ENCODE measurements around the gene WNK1. TPM values are rescaled to one million over a fixed set of nuclear protein-coding genes. Genes with fewer than 3 reads are reported as not detected.

The WNK1 gene
- total and polyA plus RNA-seq, 2 of the 8 experiments (the other 6 are each of a cell fraction or from before 2014, with no cell fraction given), result 88.2 to 157 TPM

DNA sequence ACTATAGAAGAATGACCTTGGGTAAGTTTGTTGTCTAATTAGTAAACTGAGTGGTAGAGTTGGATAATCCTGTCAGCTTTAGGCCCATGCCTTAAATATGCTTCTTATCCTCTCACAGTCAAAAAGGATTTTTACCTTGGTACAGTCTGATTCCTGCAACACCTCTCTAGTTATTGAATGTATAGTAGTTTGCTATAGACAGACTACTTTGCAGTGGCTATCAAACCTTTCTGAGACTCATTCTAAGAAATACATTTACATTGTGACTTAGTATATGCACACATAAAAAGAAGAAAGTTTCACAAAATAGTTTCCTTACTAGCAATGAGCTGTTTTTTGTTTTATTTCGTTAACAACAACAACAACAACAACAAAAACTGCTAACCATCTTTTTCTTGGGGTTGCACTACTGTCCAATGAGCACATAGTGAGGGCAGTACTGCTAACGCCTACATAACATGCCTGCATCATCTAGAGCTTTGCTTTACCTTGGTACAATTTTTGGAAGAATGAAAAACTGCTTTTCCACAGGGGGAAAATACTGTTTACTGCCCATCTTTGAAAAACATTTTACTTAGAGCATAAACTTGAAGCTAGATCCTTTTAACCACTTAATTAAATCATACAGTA, 28.5 kb downstream of the WNK1 start:
- no peak overlapping the region for H3K56ac ChIP-seq (replicated peaks; ENCODE audit: insufficient read length, low read depth, low read length)
- no peak overlapping the region for H2BK12ac ChIP-seq (ENCODE audit: low read depth, low read length)
- H3K4ac ChIP-seq (replicated peaks; ENCODE audit: insufficient read length, low read depth, low read length), result no peak overlapping the region
- H2BK20ac ChIP-seq (ENCODE audit: low read length), result no peak overlapping the region
- H3K27ac ChIP-seq (ENCODE audit: low read depth, low read length), result no peak overlapping the region
- H3K23me2 ChIP-seq (ENCODE audit: low read depth, low read length), result no peaks in the 10 kb centered on the region
- H3K23ac ChIP-seq (ENCODE audit: insufficient read length), result no peak overlapping the region
- H3K79me2 ChIP-seq (ENCODE audit: control insufficient read depth in 1 of 2, insufficient read depth in 2 of 2, low read length in 2 of 2), result peaks cover 1 to 93% of the 10 kb centered on the region in 2 experiments; a peak in 3 of 4 replicates
- H3K14ac ChIP-seq (ENCODE audit: insufficient read length), result no peak overlapping the region
- no peak overlapping the region for H3K4me3 ChIP-seq (ENCODE audit: extremely low read depth in 1 of 4, insufficient read depth in 2 of 4, low read depth in 3 of 4, low read length in 4 of 4)
- H2BK120ac ChIP-seq (replicated peaks; ENCODE audit: low read depth, low read length), result no peak overlapping the region
- TF ChIP-seq SUZ12 (IDR thresholded peaks at IDR 0.05; ENCODE audit: low read length), result no peak
- TF ChIP-seq SP4 (IDR thresholded peaks at IDR 0.05; ENCODE audit: low read length), result no peak
- H4K20me1 ChIP-seq (replicated peaks in 1 of 2; ENCODE audit: control insufficient read depth in 1 of 2, insufficient read depth in 2 of 2, low read length in 2 of 2), result peaks cover 3 to 4% of the 10 kb centered on the region in 2 experiments
- FAIRE-seq, result no peak
- no peaks in the 10 kb centered on the region; the same call in 1 of the 2 replicates for H3K79me1 ChIP-seq (ENCODE audit: low read depth, low read length)
- H4K5ac ChIP-seq (ENCODE audit: insufficient read length, low read depth, low read length), result no peak overlapping the region
- H3K9ac ChIP-seq (replicated peaks in 1 of 4; ENCODE audit: extremely low read depth in 1 of 4, low read depth in 3 of 4, low read length in 3 of 4), result no peak overlapping the region
- no peak overlapping the region for H2AFZ ChIP-seq (ENCODE audit: low read length)
- H3K27me3 ChIP-seq (replicated peaks in 1 of 4; ENCODE audit: control insufficient read depth in 3 of 4, extremely low read depth in 1 of 4, insufficient read depth in 3 of 4, low read length in 3 of 4), result no peaks in the 10 kb centered on the region
- 88% methylated on average over 2 of the region's 2 CpGs; no CpG with 5 or more reads in 1 of the 2 experiments for WGBS, 2 experiments (ENCODE audit: extremely low coverage in 1 of 2, insufficient coverage in 1 of 2, insufficient read length in 1 of 2, insufficient replicate concordance in 2 of 2, low coverage in 1 of 2, low lambda C conversion rate in 2 of 2, missing lambda C conversion rate in 1 of 2)
- CTCF ChIA-PET (ENCODE audit: partially characterized antibody), result interaction anchor here (0.7 to 1.7 kb wide), 4 partner anchors 30 to 205 kb away, joined by 3 to 7 read pairs (median 4); no protein-coding TSS in a partner anchor
- no peak overlapping the region for H2BK15ac ChIP-seq (ENCODE audit: low read length)
- POLR2A ChIA-PET (ENCODE audit: partially characterized antibody), result interaction anchor here (0.9 to 1.1 kb wide), 2 partner anchors 28 to 30 kb away, joined by 3 read pairs; no protein-coding TSS in a partner anchor
- DNase-seq (ENCODE audit: low read depth in 1 of 2, low spot score in 2 of 2), result no peak
- no peak overlapping the region for H3K4me2 ChIP-seq (ENCODE audit: insufficient read depth in 1 of 2, low read depth in 2 of 2, low read length in 2 of 2)
- no peak overlapping the region for H2BK5ac ChIP-seq (ENCODE audit: low read depth, low read length)
- H4K91ac ChIP-seq (replicated peaks; ENCODE audit: insufficient read length, low read length), result no peak overlapping the region
- no peaks in the 10 kb centered on the region for H3K4me1 ChIP-seq (replicated peaks in 1 of 4; ENCODE audit: control insufficient read depth in 3 of 4, insufficient read depth in 4 of 4, low read length in 3 of 4)
- H4K8ac ChIP-seq (ENCODE audit: extremely low read depth, insufficient read depth, low read length), result no peak overlapping the region
- H2AK5ac ChIP-seq (ENCODE audit: low read depth, low read length), result no peak overlapping the region
- H3K36me3 ChIP-seq (ENCODE audit: control insufficient read depth in 2 of 4, insufficient read depth in 4 of 4, low read length in 3 of 4), result no peaks in the 10 kb centered on the region
- H3K18ac ChIP-seq (ENCODE audit: extremely low read depth, low read length), result no peak overlapping the region
- H3K9me3 ChIP-seq (ENCODE audit: insufficient read depth in 2 of 2, low read depth in 1 of 2, low read length in 1 of 2), result no peaks in the 10 kb centered on the region

Measured in H1 (cell line).